Measurements from ENCODE around the gene PNMA1.

- TF ChIP-seq EZH2 (IDR thresholded peaks at IDR 0.05), result no peak
- no peak for TF ChIP-seq POLR2AphosphoS5 (IDR thresholded peaks at IDR 0.05; ENCODE audit: low read depth, low read length)
- TF ChIP-seq, protein P1, sequence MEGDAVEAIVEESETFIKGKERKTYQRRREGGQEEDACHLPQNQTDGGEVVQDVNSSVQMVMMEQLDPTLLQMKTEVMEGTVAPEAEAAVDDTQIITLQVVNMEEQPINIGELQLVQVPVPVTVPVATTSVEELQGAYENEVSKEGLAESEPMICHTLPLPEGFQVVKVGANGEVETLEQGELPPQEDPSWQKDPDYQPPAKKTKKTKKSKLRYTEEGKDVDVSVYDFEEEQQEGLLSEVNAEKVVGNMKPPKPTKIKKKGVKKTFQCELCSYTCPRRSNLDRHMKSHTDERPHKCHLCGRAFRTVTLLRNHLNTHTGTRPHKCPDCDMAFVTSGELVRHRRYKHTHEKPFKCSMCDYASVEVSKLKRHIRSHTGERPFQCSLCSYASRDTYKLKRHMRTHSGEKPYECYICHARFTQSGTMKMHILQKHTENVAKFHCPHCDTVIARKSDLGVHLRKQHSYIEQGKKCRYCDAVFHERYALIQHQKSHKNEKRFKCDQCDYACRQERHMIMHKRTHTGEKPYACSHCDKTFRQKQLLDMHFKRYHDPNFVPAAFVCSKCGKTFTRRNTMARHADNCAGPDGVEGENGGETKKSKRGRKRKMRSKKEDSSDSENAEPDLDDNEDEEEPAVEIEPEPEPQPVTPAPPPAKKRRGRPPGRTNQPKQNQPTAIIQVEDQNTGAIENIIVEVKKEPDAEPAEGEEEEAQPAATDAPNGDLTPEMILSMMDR (IDR thresholded peaks at IDR 0.05 in 2 of 3, conservative IDR thresholded peaks at IDR 0.05 in 1 of 3; ENCODE audit: borderline replicate concordance in 1 of 3, insufficient read depth in 1 of 3, low read depth in 2 of 3, low read length in 2 of 3), result no peak
- TF ChIP-seq ZNF274 (IDR thresholded peaks at IDR 0.05; ENCODE audit: low read depth, low read length), result no peak
- TF ChIP-seq EGR1 (IDR thresholded peaks at IDR 0.05; ENCODE audit: low read depth), result no peak
- no peak for TF ChIP-seq RAD21 (IDR thresholded peaks at IDR 0.05; ENCODE audit: low read depth)
- TF ChIP-seq, protein P2, sequence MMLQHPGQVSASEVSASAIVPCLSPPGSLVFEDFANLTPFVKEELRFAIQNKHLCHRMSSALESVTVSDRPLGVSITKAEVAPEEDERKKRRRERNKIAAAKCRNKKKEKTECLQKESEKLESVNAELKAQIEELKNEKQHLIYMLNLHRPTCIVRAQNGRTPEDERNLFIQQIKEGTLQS (IDR thresholded peaks at IDR 0.05), result no peak
- no peak for TF ChIP-seq JUND (IDR thresholded peaks at IDR 0.05)
- no peak for TF ChIP-seq EZH2phosphoT487 (IDR thresholded peaks at IDR 0.05; ENCODE audit: borderline replicate concordance)
- no peak for TF ChIP-seq POLR2A (IDR thresholded peaks at IDR 0.05; ENCODE audit: borderline replicate concordance, extremely low read depth, insufficient read depth, insufficient read length)
- TF ChIP-seq, protein P3, sequence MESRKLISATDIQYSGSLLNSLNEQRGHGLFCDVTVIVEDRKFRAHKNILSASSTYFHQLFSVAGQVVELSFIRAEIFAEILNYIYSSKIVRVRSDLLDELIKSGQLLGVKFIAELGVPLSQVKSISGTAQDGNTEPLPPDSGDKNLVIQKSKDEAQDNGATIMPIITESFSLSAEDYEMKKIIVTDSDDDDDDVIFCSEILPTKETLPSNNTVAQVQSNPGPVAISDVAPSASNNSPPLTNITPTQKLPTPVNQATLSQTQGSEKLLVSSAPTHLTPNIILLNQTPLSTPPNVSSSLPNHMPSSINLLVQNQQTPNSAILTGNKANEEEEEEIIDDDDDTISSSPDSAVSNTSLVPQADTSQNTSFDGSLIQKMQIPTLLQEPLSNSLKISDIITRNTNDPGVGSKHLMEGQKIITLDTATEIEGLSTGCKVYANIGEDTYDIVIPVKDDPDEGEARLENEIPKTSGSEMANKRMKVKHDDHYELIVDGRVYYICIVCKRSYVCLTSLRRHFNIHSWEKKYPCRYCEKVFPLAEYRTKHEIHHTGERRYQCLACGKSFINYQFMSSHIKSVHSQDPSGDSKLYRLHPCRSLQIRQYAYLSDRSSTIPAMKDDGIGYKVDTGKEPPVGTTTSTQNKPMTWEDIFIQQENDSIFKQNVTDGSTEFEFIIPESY (IDR thresholded peaks at IDR 0.05; ENCODE audit: extremely low read depth, insufficient replicate concordance, low read length), result no peak
- TF ChIP-seq, protein P4, sequence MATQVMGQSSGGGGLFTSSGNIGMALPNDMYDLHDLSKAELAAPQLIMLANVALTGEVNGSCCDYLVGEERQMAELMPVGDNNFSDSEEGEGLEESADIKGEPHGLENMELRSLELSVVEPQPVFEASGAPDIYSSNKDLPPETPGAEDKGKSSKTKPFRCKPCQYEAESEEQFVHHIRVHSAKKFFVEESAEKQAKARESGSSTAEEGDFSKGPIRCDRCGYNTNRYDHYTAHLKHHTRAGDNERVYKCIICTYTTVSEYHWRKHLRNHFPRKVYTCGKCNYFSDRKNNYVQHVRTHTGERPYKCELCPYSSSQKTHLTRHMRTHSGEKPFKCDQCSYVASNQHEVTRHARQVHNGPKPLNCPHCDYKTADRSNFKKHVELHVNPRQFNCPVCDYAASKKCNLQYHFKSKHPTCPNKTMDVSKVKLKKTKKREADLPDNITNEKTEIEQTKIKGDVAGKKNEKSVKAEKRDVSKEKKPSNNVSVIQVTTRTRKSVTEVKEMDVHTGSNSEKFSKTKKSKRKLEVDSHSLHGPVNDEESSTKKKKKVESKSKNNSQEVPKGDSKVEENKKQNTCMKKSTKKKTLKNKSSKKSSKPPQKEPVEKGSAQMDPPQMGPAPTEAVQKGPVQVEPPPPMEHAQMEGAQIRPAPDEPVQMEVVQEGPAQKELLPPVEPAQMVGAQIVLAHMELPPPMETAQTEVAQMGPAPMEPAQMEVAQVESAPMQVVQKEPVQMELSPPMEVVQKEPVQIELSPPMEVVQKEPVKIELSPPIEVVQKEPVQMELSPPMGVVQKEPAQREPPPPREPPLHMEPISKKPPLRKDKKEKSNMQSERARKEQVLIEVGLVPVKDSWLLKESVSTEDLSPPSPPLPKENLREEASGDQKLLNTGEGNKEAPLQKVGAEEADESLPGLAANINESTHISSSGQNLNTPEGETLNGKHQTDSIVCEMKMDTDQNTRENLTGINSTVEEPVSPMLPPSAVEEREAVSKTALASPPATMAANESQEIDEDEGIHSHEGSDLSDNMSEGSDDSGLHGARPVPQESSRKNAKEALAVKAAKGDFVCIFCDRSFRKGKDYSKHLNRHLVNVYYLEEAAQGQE (IDR thresholded peaks at IDR 0.05; ENCODE audit: low read depth), result no peak
Measured at GRCh38 chr14:73713206-73713802, 880 bp downstream of the PNMA1 start.

Data from HCT116 (cell line).